NT2/D1 (cell line): ENCODE measurements around the gene TCF4.

ENCODE experiments used
- SUZ12 ChIP-seq: IDR thresholded peaks from 2 replicates; pipeline ENCODE4 v1.6.1; 2011; ENCODE audit not compliant: insufficient read length, insufficient read depth; ENCODE audit errors: extremely low read depth
- YY1 ChIP-seq: IDR thresholded peaks from 2 replicates; pipeline ENCODE4 v1.6.1; 2011; ENCODE audit not compliant: insufficient read length, insufficient read depth

DNA sequence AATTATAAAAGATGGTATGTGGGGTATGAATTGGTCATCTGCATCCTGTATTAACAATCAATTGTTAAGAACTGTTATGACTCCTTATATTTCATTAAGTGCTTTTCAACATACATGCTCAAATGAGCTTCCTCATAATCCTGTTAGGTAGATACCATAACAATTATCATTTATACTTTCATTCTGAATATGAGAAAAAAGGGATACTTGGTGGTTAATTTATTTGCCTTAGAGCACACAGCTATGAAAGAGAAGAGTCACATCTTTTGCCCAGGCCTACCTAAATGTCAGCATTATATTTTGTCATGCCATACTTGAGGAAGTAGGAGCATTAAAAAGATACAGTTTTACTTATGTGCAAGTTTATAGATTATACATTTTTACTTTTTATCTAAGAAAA lies 169.6 kb downstream of the TCF4 start:
- TF ChIP-seq SUZ12, result no peak
- no peak for TF ChIP-seq YY1
